Endothelial cell of umbilical vein (primary cell): Measurements from ENCODE around the gene BPIFA1. TPM values are rescaled to one million over a fixed set of nuclear protein-coding genes. Genes with fewer than 3 reads are reported as not detected.

Source experiments
- BruUV-seq: library from RNA; stranded (reverse); fragments of 400-500 nt; replicated peaks from 2 replicates; lab custom pipeline; 2021; lab: Mats Ljungman, UMichigan
- CTCF ChIA-PET: fragments of 300-600, 350-600 bp; sonication (Branson Sonifier 250); formaldehyde crosslinking; loops from one replicate; lab custom pipeline; 2021; ENCODE audit warnings: antibody characterized with exemption, inconsistent platforms; lab: Charles Lee
- POLR2A ChIA-PET: fragments of 300-600, 350-600 bp; sonication (Branson Sonifier 250); formaldehyde crosslinking; loops from one replicate; lab custom pipeline; 2021; ENCODE audit warnings: antibody characterized with exemption, inconsistent platforms; lab: Charles Lee
- DNase-seq: peaks from one replicate; pipeline ENCODE4 v3.0.0-alpha.2; 2011; ENCODE audit warnings: low read depth, low spot score
- FAIRE-seq: peaks from 2 replicates; lab custom pipeline; 2011; peaks lifted over from hg19 to GRCh38; lab: Jason Lieb, UNC
- H2AFZ ChIP-seq: 2 replicates; pipeline ENCODE4 v1.6.0; 2012; ENCODE audit warnings: low read depth, low read length, control low read depth, inconsistent platforms
- H3K27ac ChIP-seq: 2 replicates; pipeline ENCODE4 v1.5.1; 2011; ENCODE audit warnings: low read depth, mild to moderate bottlenecking, control low read depth, low read length, moderate library complexity; ENCODE audit not compliant: insufficient read depth
- H3K27me3 ChIP-seq, 2 experiments: 2 replicates each; pipeline versions ENCODE4 v1.6.0 to v1.6.1; 2011; ENCODE audit warnings: low read length in 2 of 2, mixed read lengths in 1 of 2; ENCODE audit not compliant: control insufficient read depth in 2 of 2, insufficient read depth in 2 of 2
- H3K36me3 ChIP-seq, 2 experiments: 2 replicates in 1 of 2; 3 replicates in 1 of 2; pipeline ENCODE4 v1.5.1; 2011; ENCODE audit warnings: low read length in 2 of 2, mild to moderate bottlenecking in 1 of 2, moderate library complexity in 1 of 2; ENCODE audit not compliant: control insufficient read depth in 2 of 2, insufficient read depth in 2 of 2; ENCODE audit errors: extremely low read depth in 1 of 2
- H3K4me1 ChIP-seq: 3 replicates; pipeline ENCODE4 v1.5.1; 2011; ENCODE audit warnings: mild to moderate bottlenecking, low read length; ENCODE audit not compliant: control insufficient read depth, insufficient read depth; ENCODE audit errors: extremely low read depth
- H3K4me2 ChIP-seq: 2 replicates; pipeline ENCODE4 v1.6.1; 2011; ENCODE audit warnings: low read length, control low read depth, mixed read lengths; ENCODE audit not compliant: insufficient read depth
- H3K4me3 ChIP-seq, 3 experiments: fragments of 200-600 bp in 1 of 3; sonication (generic), shearing (Covaris generic) in 1 of 3; replicated peaks in 1 of 3; 2 replicates each; pipeline ENCODE4 v1.5.1; 2011 to 2016; ENCODE audit warnings: control low read depth in 3 of 3, low read length in 3 of 3, mild to moderate bottlenecking in 2 of 3, inconsistent platforms in 1 of 3, low read depth in 1 of 3, moderate library complexity in 1 of 3; ENCODE audit not compliant: insufficient read depth in 1 of 3
- H3K79me2 ChIP-seq: 2 replicates; pipeline ENCODE4 v1.6.0; 2012; ENCODE audit warnings: low read length, inconsistent platforms; ENCODE audit not compliant: control insufficient read depth, insufficient read depth
- H3K9ac ChIP-seq: replicated peaks from 2 replicates; pipeline ENCODE3; 2011; ENCODE audit warnings: low read length, control low read depth; ENCODE audit not compliant: insufficient read depth; ENCODE audit errors: extremely low read depth
- H3K9me1 ChIP-seq: replicated peaks from 3 replicates; pipeline ENCODE4 v1.6.0; 2011; ENCODE audit warnings: mild to moderate bottlenecking, low read length; ENCODE audit not compliant: control insufficient read depth, insufficient read depth; ENCODE audit errors: extremely low read depth
- H3K9me3 ChIP-seq: replicated peaks from 2 replicates; pipeline ENCODE4 v1.5.1; 2012; ENCODE audit warnings: low read length, inconsistent platforms; ENCODE audit not compliant: control insufficient read depth, insufficient read depth
- H4K20me1 ChIP-seq: replicated peaks from 2 replicates; pipeline ENCODE3; 2011; ENCODE audit warnings: mild to moderate bottlenecking, low read length; ENCODE audit not compliant: control insufficient read depth, insufficient read depth; ENCODE audit errors: extremely low read depth
- CTCF ChIP-seq, 2 donors: IDR thresholded peaks; 1 replicate in 1 of 2; 2 replicates in 1 of 2; pipeline ENCODE4 v1.5.1; 2011; ENCODE audit warnings: low read length in 2 of 2, mild to moderate bottlenecking in 2 of 2, moderate library complexity in 2 of 2, control low read depth in 1 of 2, inconsistent platforms in 1 of 2, low read depth in 1 of 2; ENCODE audit not compliant: insufficient read depth in 1 of 2; ENCODE audit errors: extremely low read depth in 1 of 2
- EZH2 ChIP-seq: IDR thresholded peaks from 2 replicates; pipeline ENCODE4 v1.6.1; 2012; ENCODE audit warnings: borderline replicate concordance, low read depth, mild to moderate bottlenecking, moderate library complexity, low read length, inconsistent platforms; ENCODE audit not compliant: severe bottlenecking
- FOS ChIP-seq: IDR thresholded peaks from 2 replicates; pipeline ENCODE4 v1.6.1; 2011; ENCODE audit warnings: mild to moderate bottlenecking, low read length, moderate library complexity, borderline replicate concordance; ENCODE audit not compliant: insufficient read depth
- GATA2 ChIP-seq: IDR thresholded peaks from 2 replicates; pipeline ENCODE4 v1.7.0; 2011; ENCODE audit warnings: low read depth, mild to moderate bottlenecking, moderate library complexity, mixed read lengths, low read length; ENCODE audit not compliant: insufficient read length, insufficient read depth
- JUN ChIP-seq: IDR thresholded peaks from 2 replicates; pipeline ENCODE4 v1.6.1; 2011; ENCODE audit warnings: borderline replicate concordance, low read depth; ENCODE audit not compliant: insufficient read length, insufficient read depth
- MYC ChIP-seq: IDR thresholded peaks from one replicate; pipeline ENCODE4 v1.6.1; 2011; ENCODE audit warnings: mild to moderate bottlenecking, low read depth, low read length
- POLR2A ChIP-seq: IDR thresholded peaks from 2 replicates; pipeline ENCODE4 v1.6.1; 2012; ENCODE audit warnings: low read depth, mild to moderate bottlenecking, control low read depth, low read length
- POLR2AphosphoS5 ChIP-seq: IDR thresholded peaks from 2 replicates; pipeline ENCODE4 v1.6.1; 2012; ENCODE audit warnings: low read depth, mild to moderate bottlenecking, control low read depth, low read length, moderate library complexity; ENCODE audit not compliant: insufficient read depth
- dilution Hi-C: fragments of 300-500 bp; cut with MboI; formaldehyde crosslinking; loops from one replicate; pipeline ENCODE4 v1.15.0; 2019; ENCODE audit warnings: low sequenced_read_pairs; ENCODE audit not compliant: extremely low pct_ligation_motif_present
- intact Hi-C: fragments of 100-400 bp; cut with micrococcal nuclease; formaldehyde crosslinking; loops from one replicate; pipeline ENCODE4 v1.10.0; 2022
- polyA plus RNA-seq, 4 experiments: library from polyadenylated mRNA; depleted of rRNA in 3 of 4; stranded (reverse) in 3 of 4; unstranded in 1 of 4; fragments of >200 nt; gene quantifications; 2 replicates each; pipeline versions ENCODE4 v1.2.1 to v1.2.3, GENCODE V29; 2011 to 2012; ENCODE audit warnings: missing spikeins in 1 of 4
- total RNA-seq: library from RNA; stranded (reverse); gene quantifications from 2 replicates; pipeline ENCODE4 v1.2.3, GENCODE V29; 2021
- TF ChIP-seq, protein P1 (sequence below): IDR thresholded peaks from 2 replicates; pipeline ENCODE4 v1.6.1; 2011; ENCODE audit not compliant: insufficient read depth, insufficient read length

BPIFA1 gene
- total and polyA plus RNA-seq, 2 donors (not counting 3 experiments of a cell fraction or from before 2014, with no cell fraction given): not detected

- peaks cover 0 to 8% of the 10 kb centered on the region in 2 experiments for H3K27me3 ChIP-seq
- no peaks in the 10 kb centered on the region for H4K20me1 ChIP-seq
- BruUV-seq: no TSS peak
- H3K9me1 ChIP-seq: no peaks in the 10 kb centered on the region
- H3K79me2 ChIP-seq: no peaks in the 10 kb centered on the region
- TF ChIP-seq, protein P1, sequence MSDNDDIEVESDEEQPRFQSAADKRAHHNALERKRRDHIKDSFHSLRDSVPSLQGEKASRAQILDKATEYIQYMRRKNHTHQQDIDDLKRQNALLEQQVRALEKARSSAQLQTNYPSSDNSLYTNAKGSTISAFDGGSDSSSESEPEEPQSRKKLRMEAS: no peak
- TF ChIP-seq CTCF (IDR thresholded peaks at IDR 0.05; ENCODE audit: extremely low read depth in 1 of 2, insufficient read depth in 1 of 2, low read depth in 1 of 2, low read length in 2 of 2): no peak
- TF ChIP-seq JUN: no peak
- no peak overlapping the region for H3K9ac ChIP-seq
- H3K4me3 ChIP-seq: no peak overlapping the region
- dilution Hi-C loops: no loop called here
- no peak overlapping the region for H2AFZ ChIP-seq
- H3K9me3 ChIP-seq: no peaks in the 10 kb centered on the region
- no peak overlapping the region for H3K4me2 ChIP-seq
- intact Hi-C loops: no loop called here
- DNase-seq (no peak), FAIRE-seq (no peak)
- no peaks in the 10 kb centered on the region for H3K36me3 ChIP-seq
- POLR2A ChIA-PET: no interaction called here
- CTCF ChIA-PET: no interaction called here
- no peaks in the 10 kb centered on the region for H3K4me1 ChIP-seq
- H3K27ac ChIP-seq: no peak overlapping the region
Measured at GRCh38 chr20:33280000-33280680, 44.3 kb downstream of the BPIFA1 start.

GRCh38 chr20:33280775-33281174 is 45.0 kb downstream of the BPIFA1 start:
- dilution Hi-C loops (no loop called here), intact Hi-C loops (no loop called here)
- DNase-seq (no peak), FAIRE-seq (no peak)
- Histone ChIP-seq H4K20me1 (no peaks in the 10 kb centered on the region), H3K27me3 (peaks cover 0 to 8% of the 10 kb centered on the region in 2 experiments), H3K4me2 (no peak overlapping the region), H3K4me1 (no peaks in the 10 kb centered on the region), H3K4me3 (no peak overlapping the region), H3K9me3 (no peaks in the 10 kb centered on the region), H3K36me3 (no peaks in the 10 kb centered on the region), H2AFZ (no peak overlapping the region), H3K27ac (no peak overlapping the region), H3K79me2 (no peaks in the 10 kb centered on the region), H3K9me1 (no peaks in the 10 kb centered on the region), H3K9ac (no peak overlapping the region)
- CTCF ChIA-PET: no interaction called here
- no TSS peak for BruUV-seq
- TF ChIP-seq POLR2A (no peak), POLR2AphosphoS5 (no peak), JUN (no peak), CTCF (IDR thresholded peaks at IDR 0.05; ENCODE audit: extremely low read depth in 1 of 2, insufficient read depth in 1 of 2, low read depth in 1 of 2, low read length in 2 of 2) (no peak), GATA2 (no peak), FOS (no peak), EZH2 (no peak), MYC (no peak)
- TF ChIP-seq, protein P1: no peak
- POLR2A ChIA-PET: no interaction called here
